ENCODE data around the gene ATG16L1.

DNA sequence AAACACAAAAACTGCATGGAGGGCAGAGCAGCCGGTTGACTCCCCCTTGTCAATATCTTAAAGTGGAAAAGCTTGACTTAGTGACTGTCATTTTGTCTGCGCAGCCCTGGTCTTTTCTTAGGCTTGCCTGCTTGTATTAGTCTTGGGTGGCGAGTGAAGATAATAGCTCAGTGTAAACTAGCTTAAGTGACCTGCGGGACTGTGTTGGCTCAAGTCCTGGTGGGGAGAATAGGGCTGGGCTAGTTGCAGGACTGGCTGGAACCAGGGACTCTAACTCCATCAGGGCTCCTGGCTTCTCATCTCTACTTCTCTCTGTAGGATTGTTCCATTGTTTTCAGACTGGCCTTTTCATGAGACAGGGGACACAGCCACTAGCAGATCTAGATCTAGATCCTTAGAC lies 8.1 kb upstream of the ATG16L1 start:
- TF ChIP-seq, protein P1, sequence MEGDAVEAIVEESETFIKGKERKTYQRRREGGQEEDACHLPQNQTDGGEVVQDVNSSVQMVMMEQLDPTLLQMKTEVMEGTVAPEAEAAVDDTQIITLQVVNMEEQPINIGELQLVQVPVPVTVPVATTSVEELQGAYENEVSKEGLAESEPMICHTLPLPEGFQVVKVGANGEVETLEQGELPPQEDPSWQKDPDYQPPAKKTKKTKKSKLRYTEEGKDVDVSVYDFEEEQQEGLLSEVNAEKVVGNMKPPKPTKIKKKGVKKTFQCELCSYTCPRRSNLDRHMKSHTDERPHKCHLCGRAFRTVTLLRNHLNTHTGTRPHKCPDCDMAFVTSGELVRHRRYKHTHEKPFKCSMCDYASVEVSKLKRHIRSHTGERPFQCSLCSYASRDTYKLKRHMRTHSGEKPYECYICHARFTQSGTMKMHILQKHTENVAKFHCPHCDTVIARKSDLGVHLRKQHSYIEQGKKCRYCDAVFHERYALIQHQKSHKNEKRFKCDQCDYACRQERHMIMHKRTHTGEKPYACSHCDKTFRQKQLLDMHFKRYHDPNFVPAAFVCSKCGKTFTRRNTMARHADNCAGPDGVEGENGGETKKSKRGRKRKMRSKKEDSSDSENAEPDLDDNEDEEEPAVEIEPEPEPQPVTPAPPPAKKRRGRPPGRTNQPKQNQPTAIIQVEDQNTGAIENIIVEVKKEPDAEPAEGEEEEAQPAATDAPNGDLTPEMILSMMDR (IDR thresholded peaks at IDR 0.05): no peak
- no peak for TF ChIP-seq POLR2A (IDR thresholded peaks at IDR 0.05)

Data from esophagus squamous epithelium (tissue), 4 donors.